Nephron (organoid): Measurements from ENCODE around the gene ZBTB24.

Experiments used
- H3K27ac Mint-ChIP-seq, 3 experiments: 2 replicates each; pipeline ENCODE4 v1.8.0; 2020; ENCODE audit warnings: mixed read lengths in 3 of 3, mild to moderate bottlenecking in 2 of 3, moderate library complexity in 1 of 3
- H3K27me3 Mint-ChIP-seq: 2 replicates; pipeline ENCODE4 v1.8.0; 2021; ENCODE audit warnings: low read depth, mild to moderate bottlenecking, moderate library complexity, mixed read lengths
- H3K36me3 Mint-ChIP-seq: 2 replicates; pipeline ENCODE4 v1.8.0; 2020; ENCODE audit warnings: low read depth, mixed read lengths
- H3K4me1 Mint-ChIP-seq: 2 replicates; pipeline ENCODE4 v1.8.0; 2020; ENCODE audit warnings: mixed read lengths
- H3K4me3 Mint-ChIP-seq, 3 experiments: 2 replicates each; pipeline ENCODE4 v1.8.0; 2020; ENCODE audit warnings: mild to moderate bottlenecking in 3 of 3, mixed read lengths in 3 of 3, moderate library complexity in 2 of 3
- H3K9me3 Mint-ChIP-seq: 2 replicates; pipeline ENCODE4 v1.8.0; 2020; ENCODE audit warnings: mixed read lengths
- TF ChIP-seq, protein P1 (sequence below), 3 experiments: fragments of 200-600 bp; sonication (generic); IDR thresholded peaks; one replicate each; pipeline ENCODE4 v1.5.0; 2021; ENCODE audit warnings: antibody characterized with exemption in 3 of 3; ENCODE audit not compliant: unreplicated experiment in 3 of 3

Gene ZBTB24

GRCh38 chr6:109498052-109498451 lies 15.0 kb upstream of the ZBTB24 start:
- H3K4me1 Mint-ChIP-seq = peaks cover 32% of the 10 kb centered on the region
- TF ChIP-seq, protein P1, sequence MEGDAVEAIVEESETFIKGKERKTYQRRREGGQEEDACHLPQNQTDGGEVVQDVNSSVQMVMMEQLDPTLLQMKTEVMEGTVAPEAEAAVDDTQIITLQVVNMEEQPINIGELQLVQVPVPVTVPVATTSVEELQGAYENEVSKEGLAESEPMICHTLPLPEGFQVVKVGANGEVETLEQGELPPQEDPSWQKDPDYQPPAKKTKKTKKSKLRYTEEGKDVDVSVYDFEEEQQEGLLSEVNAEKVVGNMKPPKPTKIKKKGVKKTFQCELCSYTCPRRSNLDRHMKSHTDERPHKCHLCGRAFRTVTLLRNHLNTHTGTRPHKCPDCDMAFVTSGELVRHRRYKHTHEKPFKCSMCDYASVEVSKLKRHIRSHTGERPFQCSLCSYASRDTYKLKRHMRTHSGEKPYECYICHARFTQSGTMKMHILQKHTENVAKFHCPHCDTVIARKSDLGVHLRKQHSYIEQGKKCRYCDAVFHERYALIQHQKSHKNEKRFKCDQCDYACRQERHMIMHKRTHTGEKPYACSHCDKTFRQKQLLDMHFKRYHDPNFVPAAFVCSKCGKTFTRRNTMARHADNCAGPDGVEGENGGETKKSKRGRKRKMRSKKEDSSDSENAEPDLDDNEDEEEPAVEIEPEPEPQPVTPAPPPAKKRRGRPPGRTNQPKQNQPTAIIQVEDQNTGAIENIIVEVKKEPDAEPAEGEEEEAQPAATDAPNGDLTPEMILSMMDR (IDR thresholded peaks at IDR 0.05; ENCODE audit: unreplicated experiment in 3 of 3) = no peak
- H3K9me3 Mint-ChIP-seq = no peaks in the 10 kb centered on the region
- H3K27ac Mint-ChIP-seq = peak overlapping the region in 2 of 3 experiments; percentile 26 to 42
- no peaks in the 10 kb centered on the region for H3K36me3 Mint-ChIP-seq
- no peaks in the 10 kb centered on the region for H3K27me3 Mint-ChIP-seq
- H3K4me3 Mint-ChIP-seq = no peak overlapping the region

- Mint-ChIP-seq H3K27ac (peak overlapping the region in 2 of 3 experiments; percentile 1 to 10), H3K4me3 (no peak overlapping the region), H3K27me3 (no peaks in the 10 kb centered on the region), H3K36me3 (no peaks in the 10 kb centered on the region), H3K4me1 (peaks cover 40% of the 10 kb centered on the region), H3K9me3 (no peaks in the 10 kb centered on the region)
- TF ChIP-seq, protein P1 (IDR thresholded peaks at IDR 0.05; ENCODE audit: unreplicated experiment in 3 of 3) = no peak
Observed at GRCh38 chr6:109496036-109496772, 13.2 kb upstream of the ZBTB24 start.

DNA sequence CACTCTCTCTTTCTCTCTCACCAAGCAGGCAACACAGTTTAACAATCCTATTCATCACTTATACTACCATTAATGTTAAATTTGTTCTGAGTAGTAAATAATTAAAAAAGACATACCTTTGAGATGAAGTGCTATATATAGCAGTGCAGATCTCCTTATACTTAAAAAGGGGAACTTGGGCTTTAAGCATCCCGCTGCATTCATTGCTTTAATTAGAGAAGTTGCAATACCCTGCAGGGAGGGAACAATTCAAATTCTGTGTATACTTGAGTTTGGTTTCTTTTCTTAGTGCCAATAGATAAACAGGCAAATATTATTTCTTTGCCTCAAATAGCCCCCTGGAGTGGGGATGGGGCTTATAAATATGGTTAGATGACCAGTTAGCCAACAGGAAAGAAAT lies 10.8 kb upstream of the ZBTB24 start:
- peak overlapping the region; percentile 3 to 19 (median 5) for H3K27ac Mint-ChIP-seq
- H3K27me3 Mint-ChIP-seq = no peaks in the 10 kb centered on the region
- no peaks in the 10 kb centered on the region for H3K9me3 Mint-ChIP-seq
- TF ChIP-seq, protein P1 (IDR thresholded peaks at IDR 0.05; ENCODE audit: unreplicated experiment in 3 of 3) = no peak
- peaks cover 45% of the 10 kb centered on the region for H3K4me1 Mint-ChIP-seq
- no peak overlapping the region for H3K4me3 Mint-ChIP-seq
- H3K36me3 Mint-ChIP-seq = no peaks in the 10 kb centered on the region

DNA sequence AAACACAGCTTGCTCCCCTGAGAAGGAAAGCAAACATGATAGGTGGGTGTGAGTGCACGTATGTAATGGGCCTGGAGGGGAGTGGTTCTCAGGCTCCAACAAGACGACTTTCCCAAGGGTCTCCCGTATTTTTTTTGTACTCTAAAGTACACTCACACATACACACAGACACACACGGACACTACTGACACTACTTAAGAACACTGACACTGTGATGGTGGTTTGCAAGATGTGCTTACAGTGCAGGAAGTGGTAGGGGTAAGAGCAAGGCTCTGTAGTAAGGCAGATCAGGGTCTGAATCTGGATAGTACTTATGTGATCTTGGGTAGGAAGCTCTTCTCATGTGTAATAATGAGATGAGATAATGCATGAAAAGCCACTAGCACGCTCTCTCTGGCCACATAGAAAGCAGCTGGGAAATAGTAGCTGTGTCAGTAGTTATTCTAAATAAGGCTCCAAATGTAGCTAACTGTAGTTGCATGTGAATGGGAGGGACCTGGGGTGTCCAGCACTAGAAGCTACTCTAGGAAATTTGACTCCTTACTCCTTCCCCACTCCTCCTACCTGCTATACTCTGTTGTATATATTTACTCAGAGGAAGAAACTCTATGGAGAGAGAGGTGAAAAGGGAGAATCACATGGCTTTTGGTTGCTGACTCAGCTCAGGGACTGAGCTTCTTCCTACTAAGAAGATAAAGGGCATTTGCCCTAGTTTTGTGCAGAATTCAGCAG lies 8.4 kb upstream of the ZBTB24 start:
- Mint-ChIP-seq H3K4me1 (peaks cover 36% of the 10 kb centered on the region), H3K9me3 (no peaks in the 10 kb centered on the region), H3K27me3 (no peaks in the 10 kb centered on the region), H3K4me3 (no peak overlapping the region), H3K36me3 (no peaks in the 10 kb centered on the region), H3K27ac (peak overlapping the region; percentile 58 to 72 (median 68))
- TF ChIP-seq, protein P1 (IDR thresholded peaks at IDR 0.05; ENCODE audit: unreplicated experiment in 3 of 3) = no peak

DNA sequence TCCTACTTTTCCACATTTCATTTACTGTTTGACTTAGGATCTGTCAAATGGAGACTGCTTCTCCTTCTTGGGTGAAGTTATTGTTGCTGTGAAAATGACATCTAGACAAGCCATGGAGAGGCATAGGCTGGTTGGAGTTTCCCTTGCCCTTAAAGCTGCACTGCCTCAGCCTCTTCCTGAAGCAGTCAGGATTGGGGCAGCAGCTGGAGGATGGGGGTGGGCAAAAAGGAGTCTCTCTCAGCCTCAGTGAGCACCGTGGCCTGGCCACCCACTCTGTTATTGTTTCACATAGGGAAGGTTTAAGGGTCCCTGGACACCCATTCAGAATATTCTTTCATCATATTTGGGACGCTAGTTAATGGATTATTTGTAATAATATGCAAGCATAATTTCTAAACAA lies 7.7 kb upstream of the ZBTB24 start:
- Mint-ChIP-seq H3K4me3 (no peak overlapping the region), H3K27ac (peak overlapping the region; percentile 58 to 68 (median 64))

More for the DNA sequence above, 7.7 kb upstream of the ZBTB24 start:
- Mint-ChIP-seq H3K27me3 (no peaks in the 10 kb centered on the region), H3K4me1 (peaks cover 29% of the 10 kb centered on the region), H3K9me3 (no peaks in the 10 kb centered on the region), H3K36me3 (no peaks in the 10 kb centered on the region)
- TF ChIP-seq, protein P1 (IDR thresholded peaks at IDR 0.05; ENCODE audit: unreplicated experiment in 3 of 3) = no peak
